Parathyroid adenoma (tissue), 2 donors: Measurements from ENCODE around the gene DYSF.

Experiments used
- H2AFZ ChIP-seq: fragments of 300-600 bp; sonication (generic); one replicate; pipeline ENCODE4 v1.7.0; 2017; ENCODE audit warnings: antibody characterized with exemption, mild to moderate bottlenecking
- H3K27ac ChIP-seq: fragments of 300-600 bp; sonication (generic); one replicate; pipeline ENCODE4 v1.7.0; 2017
- H3K27me3 ChIP-seq: fragments of 300-600 bp; sonication (generic); one replicate; pipeline ENCODE4 v1.7.0; 2017; ENCODE audit warnings: low read length; ENCODE audit not compliant: control insufficient read depth, insufficient read depth
- H3K36me3 ChIP-seq: fragments of 300-600 bp; sonication (generic); one replicate; pipeline ENCODE4 v1.7.0; 2017; ENCODE audit warnings: low read length; ENCODE audit not compliant: control insufficient read depth, insufficient read depth
- H3K4me1 ChIP-seq: fragments of 300-600 bp; sonication (generic); one replicate; pipeline ENCODE4 v1.7.0; 2017; ENCODE audit warnings: control low read depth
- H3K4me2 ChIP-seq: fragments of 300-600 bp; sonication (generic); one replicate; pipeline ENCODE4 v1.7.0; 2017; ENCODE audit warnings: low read length
- H3K4me3 ChIP-seq: fragments of 300-600 bp; sonication (generic); one replicate; pipeline ENCODE4 v1.7.0; 2017; ENCODE audit warnings: low read depth, low read length
- H3K79me2 ChIP-seq: fragments of 300-600 bp; sonication (generic); one replicate; pipeline ENCODE4 v1.7.0; 2017; ENCODE audit warnings: control low read depth
- H3K9ac ChIP-seq: fragments of 300-600 bp; sonication (generic); one replicate; pipeline ENCODE4 v1.7.0; 2017; ENCODE audit warnings: mild to moderate bottlenecking
- H3K9me3 ChIP-seq: fragments of 300-600 bp; sonication (generic); one replicate; pipeline ENCODE4 v1.7.0; 2017; ENCODE audit warnings: low read length; ENCODE audit not compliant: control insufficient read depth
- CTCF ChIP-seq: fragments of 300-600 bp; sonication (generic); IDR thresholded peaks from one replicate; pipeline ENCODE4 v1.7.0; 2017; ENCODE audit warnings: antibody characterized with exemption, mild to moderate bottlenecking
- donor health status: primary hyperparathyroidism.

DYSF gene

GRCh38 chr2:71609441-71609840 is 156.1 kb downstream of the DYSF start:
- no peak for TF ChIP-seq CTCF
- Histone ChIP-seq H3K27me3 (no peaks in the 10 kb centered on the region), H3K4me1 (peaks cover 7% of the 10 kb centered on the region), H2AFZ (no peak overlapping the region), H3K36me3 (no peaks in the 10 kb centered on the region), H3K4me2 (no peak overlapping the region), H3K27ac (no peak overlapping the region), H3K79me2 (no peaks in the 10 kb centered on the region), H3K4me3 (no peak overlapping the region), H3K9ac (no peak overlapping the region), H3K9me3 (no peaks in the 10 kb centered on the region)

GRCh38 chr2:71609958-71610357 is 156.6 kb downstream of the DYSF start:
- no peak for TF ChIP-seq CTCF
- Histone ChIP-seq H3K27ac (no peak overlapping the region), H3K9me3 (no peaks in the 10 kb centered on the region), H3K4me1 (peaks cover 7% of the 10 kb centered on the region), H3K36me3 (no peaks in the 10 kb centered on the region), H3K4me2 (no peak overlapping the region), H3K4me3 (no peak overlapping the region), H3K27me3 (no peaks in the 10 kb centered on the region), H3K79me2 (no peaks in the 10 kb centered on the region), H2AFZ (no peak overlapping the region), H3K9ac (no peak overlapping the region)

GRCh38 chr2:71610671-71611070 is 157.3 kb downstream of the DYSF start:
- Histone ChIP-seq H3K4me3 (no peak overlapping the region), H3K4me1 (peaks cover 7% of the 10 kb centered on the region), H3K4me2 (no peak overlapping the region), H2AFZ (no peak overlapping the region), H3K9ac (no peak overlapping the region), H3K9me3 (no peaks in the 10 kb centered on the region), H3K79me2 (no peaks in the 10 kb centered on the region), H3K27ac (no peak overlapping the region), H3K27me3 (no peaks in the 10 kb centered on the region), H3K36me3 (no peaks in the 10 kb centered on the region)
- TF ChIP-seq CTCF: no peak

GRCh38 chr2:71611247-71611646 is 157.9 kb downstream of the DYSF start:
- no peak for TF ChIP-seq CTCF
- Histone ChIP-seq H3K36me3 (no peaks in the 10 kb centered on the region), H2AFZ (no peak overlapping the region), H3K27me3 (no peaks in the 10 kb centered on the region), H3K9me3 (no peaks in the 10 kb centered on the region), H3K4me2 (no peak overlapping the region), H3K4me1 (peaks cover 7% of the 10 kb centered on the region), H3K27ac (no peak overlapping the region), H3K79me2 (no peaks in the 10 kb centered on the region), H3K4me3 (no peak overlapping the region), H3K9ac (no peak overlapping the region)

GRCh38 chr2:71611781-71612527 is 158.6 kb downstream of the DYSF start:
- Histone ChIP-seq H3K9me3 (no peaks in the 10 kb centered on the region), H3K36me3 (no peaks in the 10 kb centered on the region), H3K4me2 (no peak overlapping the region), H3K4me1 (peaks cover 7% of the 10 kb centered on the region), H3K9ac (no peak overlapping the region), H3K27me3 (no peaks in the 10 kb centered on the region), H3K4me3 (no peak overlapping the region), H3K79me2 (no peaks in the 10 kb centered on the region), H3K27ac (no peak overlapping the region), H2AFZ (no peak overlapping the region)
- TF ChIP-seq CTCF: no peak
